ENCODE data around the gene NKAIN2.

Gene NKAIN2

GRCh38 chr6:124793398-124793797 lies 989.7 kb downstream of the NKAIN2 start:
- no peak for DNase-seq (ENCODE audit: extremely low read depth, low read depth)
- TF ChIP-seq, protein P1, sequence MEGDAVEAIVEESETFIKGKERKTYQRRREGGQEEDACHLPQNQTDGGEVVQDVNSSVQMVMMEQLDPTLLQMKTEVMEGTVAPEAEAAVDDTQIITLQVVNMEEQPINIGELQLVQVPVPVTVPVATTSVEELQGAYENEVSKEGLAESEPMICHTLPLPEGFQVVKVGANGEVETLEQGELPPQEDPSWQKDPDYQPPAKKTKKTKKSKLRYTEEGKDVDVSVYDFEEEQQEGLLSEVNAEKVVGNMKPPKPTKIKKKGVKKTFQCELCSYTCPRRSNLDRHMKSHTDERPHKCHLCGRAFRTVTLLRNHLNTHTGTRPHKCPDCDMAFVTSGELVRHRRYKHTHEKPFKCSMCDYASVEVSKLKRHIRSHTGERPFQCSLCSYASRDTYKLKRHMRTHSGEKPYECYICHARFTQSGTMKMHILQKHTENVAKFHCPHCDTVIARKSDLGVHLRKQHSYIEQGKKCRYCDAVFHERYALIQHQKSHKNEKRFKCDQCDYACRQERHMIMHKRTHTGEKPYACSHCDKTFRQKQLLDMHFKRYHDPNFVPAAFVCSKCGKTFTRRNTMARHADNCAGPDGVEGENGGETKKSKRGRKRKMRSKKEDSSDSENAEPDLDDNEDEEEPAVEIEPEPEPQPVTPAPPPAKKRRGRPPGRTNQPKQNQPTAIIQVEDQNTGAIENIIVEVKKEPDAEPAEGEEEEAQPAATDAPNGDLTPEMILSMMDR (IDR thresholded peaks at IDR 0.05; ENCODE audit: low read depth, low read length), result no peak

GRCh38 chr6:124795643-124796463 lies 992.2 kb downstream of the NKAIN2 start:
- no peak for DNase-seq (ENCODE audit: extremely low read depth, low read depth)
- TF ChIP-seq, protein P1 (IDR thresholded peaks at IDR 0.05; ENCODE audit: low read depth, low read length), result no peak; the same call in 1 of the 2 replicates

DNA sequence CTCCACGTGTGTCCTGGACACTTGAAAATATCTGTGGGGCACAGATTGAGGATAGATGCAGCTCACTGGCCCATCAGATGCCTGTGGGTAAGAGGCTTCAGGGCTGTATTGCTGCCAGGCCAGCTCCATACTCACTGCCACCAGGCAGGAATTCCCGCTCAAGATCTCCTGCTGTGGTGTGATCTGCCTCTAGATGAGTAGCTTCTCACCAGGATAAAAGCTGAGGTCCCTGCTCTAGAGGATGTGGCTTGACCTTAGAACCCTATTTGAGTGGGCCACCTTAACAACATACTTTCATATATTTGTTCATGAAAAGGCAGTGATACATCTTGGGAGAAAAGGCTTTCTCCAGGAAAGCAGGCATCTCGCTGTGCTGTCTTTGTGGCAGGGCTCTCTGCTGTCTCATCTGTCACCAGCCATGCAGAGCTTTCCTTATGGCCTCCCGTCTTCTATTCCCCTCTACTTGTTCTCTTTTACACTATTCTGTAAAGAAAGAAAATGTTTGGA lies 992.9 kb downstream of the NKAIN2 start:
- TF ChIP-seq, protein P1 (IDR thresholded peaks at IDR 0.05; ENCODE audit: low read depth, low read length), result no peak
- no peak for DNase-seq (ENCODE audit: extremely low read depth, low read depth)

- TF ChIP-seq, protein P1 (IDR thresholded peaks at IDR 0.05; ENCODE audit: low read depth, low read length), result no peak
- DNase-seq (ENCODE audit: extremely low read depth, low read depth), result no peak
Measured at GRCh38 chr6:124797224-124797623, 993.6 kb downstream of the NKAIN2 start.

DNA sequence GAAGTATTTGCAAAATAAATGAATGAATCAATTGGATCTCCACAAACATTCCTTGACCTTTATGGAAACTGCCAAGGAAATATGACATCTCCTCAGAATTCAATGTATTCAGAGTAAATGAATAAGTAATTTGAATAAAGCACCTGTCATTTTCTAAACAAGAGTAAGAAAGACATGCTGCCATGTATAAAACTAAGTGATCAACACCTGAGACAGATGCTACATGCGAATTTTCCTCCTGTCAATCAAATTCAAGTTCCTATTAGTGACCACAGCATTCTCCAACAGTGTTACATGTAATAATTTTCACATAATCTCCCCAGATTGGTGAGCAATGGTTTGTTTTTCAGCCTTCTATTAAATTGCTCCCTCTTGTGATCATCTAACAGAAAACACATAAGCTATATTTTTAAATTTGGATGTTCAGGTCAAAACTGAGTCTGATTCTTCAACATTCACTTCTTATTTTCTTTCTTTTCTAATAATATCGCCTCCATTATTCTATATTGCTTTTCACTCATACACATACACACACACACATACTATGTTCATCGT lies 995.4 kb downstream of the NKAIN2 start:
- TF ChIP-seq, protein P1 (IDR thresholded peaks at IDR 0.05; ENCODE audit: low read depth, low read length), result no peak
- DNase-seq (ENCODE audit: extremely low read depth, low read depth), result no peak

DNA sequence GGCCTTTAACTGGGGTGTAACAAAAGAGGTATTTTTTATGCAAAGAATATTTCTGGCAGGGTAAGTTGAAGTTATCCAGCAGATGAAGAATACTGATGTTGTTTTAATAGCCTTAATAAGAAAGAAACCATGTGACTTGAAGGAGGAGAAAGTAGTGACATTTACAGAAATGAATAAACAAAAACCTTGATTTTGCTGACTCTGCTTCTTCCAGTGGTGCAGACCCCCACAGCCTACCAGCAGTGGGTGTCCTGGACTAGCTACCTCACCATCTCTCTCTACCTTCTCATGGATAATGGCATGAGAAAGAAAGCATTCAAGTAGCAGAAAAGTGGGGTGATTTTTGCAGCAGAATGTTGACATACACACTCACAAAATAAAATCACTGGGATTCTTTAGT lies 996.0 kb downstream of the NKAIN2 start:
- DNase-seq (ENCODE audit: extremely low read depth, low read depth), result no peak
- TF ChIP-seq, protein P1 (IDR thresholded peaks at IDR 0.05; ENCODE audit: low read depth, low read length), result no peak

DNA sequence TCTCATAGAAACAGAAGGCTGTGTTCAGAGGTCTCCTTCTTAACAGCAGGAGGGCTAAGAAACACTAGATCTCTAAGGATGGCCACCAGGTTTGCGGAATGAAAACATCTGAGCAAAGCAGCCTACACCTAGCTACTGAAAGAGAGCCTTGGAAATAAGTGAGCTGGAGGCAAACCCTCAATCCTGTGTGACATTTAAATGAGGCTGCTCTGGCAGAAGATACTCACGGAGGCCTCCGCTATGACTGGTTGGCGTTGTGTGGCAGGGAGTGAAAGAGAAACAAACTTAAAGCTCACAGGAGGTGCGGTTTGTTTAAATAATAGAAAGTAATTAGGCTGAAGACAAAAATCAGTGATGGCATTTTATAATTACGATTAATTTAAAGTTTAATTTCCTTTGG lies 996.6 kb downstream of the NKAIN2 start:
- TF ChIP-seq, protein P1 (IDR thresholded peaks at IDR 0.05; ENCODE audit: low read depth, low read length), result no peak
- no peak for DNase-seq (ENCODE audit: extremely low read depth, low read depth)
